PC-3 (cell line): Measurements from ENCODE around the gene S100A7A. TPM values are rescaled to one million over a fixed set of nuclear protein-coding genes. Genes with fewer than 3 reads are reported as not detected.
A peak's percentile ranks its signal among the peaks of the same experiment; 100 is the strongest.
"Not testable (repeated sequence)": the region's sequence is repeated elsewhere in the genome, so short reads cannot be mapped to it uniquely, and the experiment has no call there.

Source experiments
- ATAC-seq: fragments of 200-7000 bp; cut with Tn5 transposase; 2 replicates; pipeline ENCODE4 v1.9.1; 2020; ENCODE audit warnings: mild to moderate bottlenecking, moderate library complexity
- BruUV-seq: library from RNA; stranded (reverse); fragments of 400-500 nt; replicated peaks from 2 replicates; lab custom pipeline; 2021; lab: Mats Ljungman, UMichigan
- CTCF ChIA-PET: fragments of 300-600 bp; sonication (Branson Sonifier 250); formaldehyde crosslinking; loops from one replicate; lab custom pipeline; 2022; ENCODE audit warnings: antibody characterized with exemption; lab: Charles Lee
- POLR2A ChIA-PET: fragments of 300-600 bp; sonication (Branson Sonifier 250); formaldehyde crosslinking; loops from one replicate; lab custom pipeline; 2022; ENCODE audit warnings: antibody characterized with exemption; ENCODE audit not compliant: unreplicated experiment; lab: Charles Lee
- DNase-seq: peaks from one replicate; pipeline ENCODE4 v3.0.0-alpha.2; 2015
- H2AFZ ChIP-seq: fragments of 300-600 bp; sonication (generic); 2 replicates; pipeline ENCODE4 v1.6.0; 2016; ENCODE audit warnings: antibody characterized with exemption, low read length
- H3F3A ChIP-seq: fragments of 300-600 bp; sonication (generic); one replicate; pipeline ENCODE4 v1.6.0; 2017; ENCODE audit warnings: antibody characterized with exemption, low read length, control low read depth, mild to moderate bottlenecking; ENCODE audit not compliant: unreplicated experiment
- H3K27ac ChIP-seq: fragments of 300-600 bp; sonication (generic); 2 replicates; pipeline ENCODE4 v1.5.1; 2016; ENCODE audit warnings: mild to moderate bottlenecking, low read length
- H3K27me3 ChIP-seq: fragments of 300-600 bp; sonication (generic); 2 replicates; pipeline ENCODE4 v1.6.1; 2016; ENCODE audit warnings: low read length, mixed read lengths
- H3K36me3 ChIP-seq: fragments of 300-600 bp; sonication (generic); 2 replicates; pipeline ENCODE4 v1.6.1; 2016; ENCODE audit warnings: low read depth, mixed run types, low read length, mixed read lengths
- H3K4me1 ChIP-seq: fragments of 300-600 bp; sonication (generic); 2 replicates; pipeline ENCODE4 v1.5.1; 2016; ENCODE audit warnings: low read length; ENCODE audit not compliant: insufficient read depth
- H3K4me2 ChIP-seq: fragments of 300-600 bp; sonication (generic); 2 replicates; pipeline ENCODE4 v1.6.0; 2016; ENCODE audit warnings: low read length
- H3K4me3 ChIP-seq: fragments of 300-600 bp; sonication (generic); 2 replicates; pipeline ENCODE4 v1.5.1; 2016; ENCODE audit warnings: mild to moderate bottlenecking, low read length, mixed read lengths
- H3K79me2 ChIP-seq: fragments of 300-600 bp; sonication (generic); 2 replicates; pipeline ENCODE4 v1.6.1; 2017; ENCODE audit warnings: low read length, mixed read lengths
- H3K9ac ChIP-seq: fragments of 300-600 bp; sonication (generic); 2 replicates; pipeline ENCODE4 v1.6.0; 2016; ENCODE audit warnings: mild to moderate bottlenecking, low read length
- H3K9me2 ChIP-seq: fragments of 300-600 bp; sonication (generic); replicated peaks from 2 replicates; pipeline ENCODE4 v1.6.1; 2016; ENCODE audit warnings: mixed run types, low read length, mixed read lengths
- H3K9me3 ChIP-seq: fragments of 300-600 bp; sonication (generic); 2 replicates; pipeline ENCODE4 v1.6.1; 2016; ENCODE audit warnings: low read length, mixed read lengths
- H4K20me1 ChIP-seq: fragments of 300-600 bp; sonication (generic); 2 replicates; pipeline ENCODE4 v1.6.1; 2016; ENCODE audit warnings: low read length, mixed read lengths
- EZH2 ChIP-seq: fragments of 300-600 bp; sonication (generic); IDR thresholded peaks from one replicate; pipeline ENCODE4 v1.6.1; 2017; ENCODE audit warnings: antibody characterized with exemption, mild to moderate bottlenecking, low read length; ENCODE audit not compliant: unreplicated experiment
- EZH2phosphoT487 ChIP-seq: fragments of 300-600 bp; sonication (generic); IDR thresholded peaks from 2 replicates; pipeline ENCODE4 v1.6.1; 2018; ENCODE audit warnings: mild to moderate bottlenecking, antibody characterized with exemption, low read length, borderline replicate concordance
- intact Hi-C: fragments of 100-400 bp; cut with micrococcal nuclease; formaldehyde crosslinking; loops from 2 replicates; pipeline ENCODE4 v1.9.0; 2023
- total RNA-seq: library from RNA; depleted of rRNA; stranded (reverse); fragments of >200 nt; gene quantifications from 2 replicates; pipeline ENCODE4 v1.2.3, GENCODE V29; 2014
- TF ChIP-seq, protein P1 (sequence below): fragments of 300-600 bp; sonication (generic); conservative IDR thresholded peaks from 2 replicates; pipeline ENCODE4 v1.5.1; 2017; ENCODE audit warnings: antibody characterized with exemption, low read depth, mild to moderate bottlenecking, low read length

Gene S100A7A
- total RNA-seq, 1 experiment from 2014 or later: not detected

DNA sequence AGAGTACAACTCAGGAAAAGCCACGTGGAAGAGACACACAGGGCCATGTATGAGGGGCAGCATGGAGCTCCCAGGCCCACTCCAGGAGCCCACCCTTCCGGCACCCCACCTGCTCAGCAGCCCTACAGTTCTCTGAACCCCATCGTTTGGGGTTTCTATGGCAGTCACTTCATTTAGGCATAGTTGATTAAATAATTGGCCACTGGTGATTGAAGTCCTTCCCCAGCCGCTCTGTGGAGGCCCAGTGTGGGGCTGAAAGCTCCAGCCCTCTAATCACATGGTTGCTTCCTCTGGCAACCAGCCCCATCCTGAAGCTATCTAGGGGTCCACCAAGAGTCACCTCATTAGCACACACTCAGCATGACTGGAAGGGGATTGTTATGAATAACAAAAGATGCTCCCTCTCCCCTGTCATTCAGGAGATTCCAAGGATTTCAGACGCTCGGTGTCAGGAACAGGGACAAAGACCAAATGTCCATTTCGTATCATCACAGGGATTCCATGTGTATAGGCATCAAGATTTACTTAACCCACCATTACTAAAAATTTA is 12.2 kb upstream of the S100A7A start:
- H3K27me3 ChIP-seq: peaks cover 81% of the 10 kb centered on the region
- CTCF ChIA-PET: interaction anchor here (0.6 kb wide), 2 partner anchors 23 to 90 kb away, joined by 4 to 5 read pairs; no protein-coding TSS in a partner anchor

DNA sequence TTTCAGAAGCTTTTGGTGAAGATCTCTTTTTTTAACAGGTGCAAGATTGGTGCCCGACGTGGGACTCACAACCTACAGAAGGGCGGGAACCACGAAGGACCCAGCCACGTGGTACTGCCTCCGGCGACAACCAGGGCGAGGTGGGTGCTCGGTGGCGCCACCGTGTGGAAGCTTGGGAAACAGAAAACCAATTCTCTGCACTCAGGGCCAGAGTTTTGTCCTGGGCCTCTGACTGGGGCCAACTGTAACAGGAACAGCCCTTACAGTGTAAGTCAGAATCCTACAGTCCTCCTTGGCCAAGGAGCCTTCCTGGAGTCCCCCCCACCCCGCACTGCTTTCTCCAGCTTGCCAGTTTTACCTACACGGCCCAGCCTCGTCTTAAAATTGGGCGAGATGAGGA is 11.6 kb upstream of the S100A7A start:
- TF ChIP-seq EZH2: no peak
- TF ChIP-seq, protein P1, sequence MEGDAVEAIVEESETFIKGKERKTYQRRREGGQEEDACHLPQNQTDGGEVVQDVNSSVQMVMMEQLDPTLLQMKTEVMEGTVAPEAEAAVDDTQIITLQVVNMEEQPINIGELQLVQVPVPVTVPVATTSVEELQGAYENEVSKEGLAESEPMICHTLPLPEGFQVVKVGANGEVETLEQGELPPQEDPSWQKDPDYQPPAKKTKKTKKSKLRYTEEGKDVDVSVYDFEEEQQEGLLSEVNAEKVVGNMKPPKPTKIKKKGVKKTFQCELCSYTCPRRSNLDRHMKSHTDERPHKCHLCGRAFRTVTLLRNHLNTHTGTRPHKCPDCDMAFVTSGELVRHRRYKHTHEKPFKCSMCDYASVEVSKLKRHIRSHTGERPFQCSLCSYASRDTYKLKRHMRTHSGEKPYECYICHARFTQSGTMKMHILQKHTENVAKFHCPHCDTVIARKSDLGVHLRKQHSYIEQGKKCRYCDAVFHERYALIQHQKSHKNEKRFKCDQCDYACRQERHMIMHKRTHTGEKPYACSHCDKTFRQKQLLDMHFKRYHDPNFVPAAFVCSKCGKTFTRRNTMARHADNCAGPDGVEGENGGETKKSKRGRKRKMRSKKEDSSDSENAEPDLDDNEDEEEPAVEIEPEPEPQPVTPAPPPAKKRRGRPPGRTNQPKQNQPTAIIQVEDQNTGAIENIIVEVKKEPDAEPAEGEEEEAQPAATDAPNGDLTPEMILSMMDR: peak; percentile 75
- no peak for TF ChIP-seq EZH2phosphoT487
- CTCF ChIA-PET: interaction anchor here (0.6 kb wide), 1 partner anchor 89 kb away, joined by 4 read pairs; no protein-coding TSS in a partner anchor
- Histone ChIP-seq H2AFZ (no peak overlapping the region), H3K79me2 (no peaks in the 10 kb centered on the region), H3K4me2 (no peak overlapping the region), H3K36me3 (no peaks in the 10 kb centered on the region), H3K27ac (no peak overlapping the region), H3K9ac (no peak overlapping the region), H3K9me2 (no peaks in the 10 kb centered on the region), H4K20me1 (no peaks in the 10 kb centered on the region), H3K27me3 (peaks cover 75% of the 10 kb centered on the region), H3F3A (no peaks in the 10 kb centered on the region), H3K9me3 (no peaks in the 10 kb centered on the region), H3K4me1 (no peaks in the 10 kb centered on the region), H3K4me3 (no peak overlapping the region)
- DNase-seq: peak; percentile 64
- peak; percentile 31; the same call in 1 of the 2 replicates for ATAC-seq
- no TSS peak for BruUV-seq
- POLR2A ChIA-PET: no interaction called here
- intact Hi-C loops: loop anchor here (2.0 kb wide), 1 partner anchor 50 kb away; no protein-coding TSS in a partner anchor

More for the DNA sequence above, 12.2 kb upstream of the S100A7A start:
- no peak overlapping the region for H3K27ac ChIP-seq
- H3K9me2 ChIP-seq: no peaks in the 10 kb centered on the region
- ATAC-seq: no peak
- no peaks in the 10 kb centered on the region for H3K9me3 ChIP-seq
- intact Hi-C loops: loop anchor here (2.0 kb wide), 1 partner anchor 49 kb away; no protein-coding TSS in a partner anchor
- no peak for TF ChIP-seq EZH2
- TF ChIP-seq, protein P1: no peak
- TF ChIP-seq EZH2phosphoT487: no peak
- no peaks in the 10 kb centered on the region for H4K20me1 ChIP-seq
- POLR2A ChIA-PET: no interaction called here
- no peaks in the 10 kb centered on the region for H3K4me1 ChIP-seq
- H3F3A ChIP-seq: no peaks in the 10 kb centered on the region
- H3K4me2 ChIP-seq: no peak overlapping the region
- no peak overlapping the region for H3K9ac ChIP-seq
- H3K79me2 ChIP-seq: no peaks in the 10 kb centered on the region
- H3K4me3 ChIP-seq: no peak overlapping the region
- H2AFZ ChIP-seq: no peak overlapping the region
- no peak for DNase-seq
- no TSS peak for BruUV-seq
- no peaks in the 10 kb centered on the region for H3K36me3 ChIP-seq

DNA sequence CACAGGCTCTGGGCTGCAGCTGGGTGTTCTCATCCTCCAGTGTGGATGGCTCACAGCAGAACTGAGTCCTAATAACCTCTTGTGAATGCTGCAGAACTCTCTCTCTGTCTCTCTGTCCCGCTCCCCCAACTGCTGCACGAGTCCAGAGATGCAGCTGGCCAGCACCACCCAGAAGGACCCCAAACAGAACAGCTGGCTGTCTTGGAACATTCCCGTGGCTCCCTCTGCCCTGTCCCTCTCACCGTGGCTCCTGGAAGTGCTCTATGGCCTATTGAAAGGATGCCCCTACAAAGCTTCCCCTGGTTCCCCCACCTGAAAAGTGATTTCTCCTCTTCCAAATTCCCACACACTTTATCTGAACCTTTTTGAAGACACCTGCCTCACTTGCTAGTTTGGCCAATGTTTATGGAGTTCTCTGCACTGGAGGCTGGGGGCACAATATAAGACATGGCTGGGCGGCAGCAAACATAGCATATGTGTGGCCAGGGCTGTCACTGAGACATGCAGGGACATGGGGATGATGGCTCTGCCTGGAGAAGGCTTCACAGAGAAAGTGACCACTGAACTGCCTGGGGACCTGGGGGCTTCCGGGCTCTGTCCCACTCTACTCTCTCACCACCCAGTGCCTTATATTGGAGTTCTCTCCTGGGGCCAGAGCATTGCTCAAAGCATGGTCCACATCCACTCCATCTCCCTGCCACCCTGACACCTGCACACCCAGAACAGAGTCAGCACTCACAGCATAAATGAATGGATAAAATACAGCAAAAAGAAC is 10.3 kb upstream of the S100A7A start:
- H3K36me3 ChIP-seq, H4K20me1 ChIP-seq, H3K27ac ChIP-seq, BruUV-seq, H3K79me2 ChIP-seq, H3F3A ChIP-seq, ATAC-seq, CTCF ChIA-PET, POLR2A ChIA-PET, DNase-seq, H3K9ac ChIP-seq, H3K9me3 ChIP-seq, H3K4me1 ChIP-seq, H2AFZ ChIP-seq, H3K9me2 ChIP-seq, H3K4me3 ChIP-seq, H3K4me2 ChIP-seq: not testable (repeated sequence)
- H3K27me3 ChIP-seq: peaks cover 63% of the 10 kb centered on the region
- intact Hi-C loops: loop anchor here (2.0 kb wide), 1 partner anchor 51 kb away; no protein-coding TSS in a partner anchor

DNA sequence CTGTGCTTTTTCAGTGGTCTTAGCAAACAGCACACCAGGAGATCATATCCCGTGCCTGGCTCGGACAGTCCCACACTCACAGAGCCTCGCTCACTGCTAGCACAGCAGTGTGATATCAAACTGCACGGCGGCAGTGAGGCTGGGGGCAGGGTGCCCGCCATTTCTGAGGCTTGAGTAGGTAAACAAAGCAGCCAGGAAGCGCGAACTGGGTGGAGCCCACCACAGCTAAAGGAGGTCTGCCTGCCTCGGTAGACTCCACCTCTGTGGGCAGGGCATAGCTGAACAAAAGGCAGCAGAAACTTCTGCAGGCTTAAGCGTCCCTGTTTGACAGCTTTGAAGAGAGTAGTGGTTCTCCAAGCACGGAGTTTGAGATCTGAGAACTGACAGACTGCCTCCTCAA is 9.0 kb upstream of the S100A7A start:
- intact Hi-C loops, CTCF ChIA-PET, H3K27ac ChIP-seq: not testable (repeated sequence)

More for the DNA sequence above, 9.0 kb upstream of the S100A7A start:
- H3K9me3 ChIP-seq, H3K4me1 ChIP-seq, H3K9me2 ChIP-seq, ATAC-seq, H3F3A ChIP-seq, H3K4me2 ChIP-seq, BruUV-seq, H3K9ac ChIP-seq, POLR2A ChIA-PET, H3K36me3 ChIP-seq, DNase-seq, H3K79me2 ChIP-seq, H4K20me1 ChIP-seq: not testable (repeated sequence)
- Histone ChIP-seq H3K4me3 (0 out of 2 replicates have a peak overlapping the region, but pooled peaks have one; percentile 18), H2AFZ (peak overlapping the region; percentile 45; the same call in 1 of the 2 replicates), H3K27me3 (peaks cover 50% of the 10 kb centered on the region)
